KMS-11 (cell line): ENCODE measurements around the gene PRR4.

ENCODE experiments used
- H2AFZ ChIP-seq: fragments of 200-600 bp; sonication (generic); 2 replicates; pipeline ENCODE4 v1.6.1; 2016; ENCODE audit warnings: antibody characterized with exemption, mixed run types, low read depth
- H3K27ac ChIP-seq: fragments of 200-600 bp; sonication (generic); 2 replicates; pipeline ENCODE4 v1.6.1; 2016; ENCODE audit warnings: mild to moderate bottlenecking, mixed run types
- H3K27me3 ChIP-seq: fragments of 200-600 bp; sonication (generic); 2 replicates; pipeline ENCODE4 v1.6.1; 2017; ENCODE audit warnings: mild to moderate bottlenecking, low read depth, mixed run types, moderate library complexity; ENCODE audit not compliant: insufficient read depth
- H3K36me3 ChIP-seq: fragments of 200-600 bp; sonication (generic); 2 replicates; pipeline ENCODE4 v1.6.1; 2017; ENCODE audit warnings: mild to moderate bottlenecking, mixed run types; ENCODE audit not compliant: insufficient read depth
- H3K4me1 ChIP-seq: fragments of 200-600 bp; sonication (generic); 2 replicates; pipeline ENCODE4 v1.6.1; 2016; ENCODE audit warnings: mild to moderate bottlenecking, low read depth, mixed run types; ENCODE audit not compliant: poor library complexity, severe bottlenecking
- H3K4me2 ChIP-seq: fragments of 200-600 bp; sonication (generic); 2 replicates; pipeline ENCODE4 v1.7.0; 2016; ENCODE audit warnings: mild to moderate bottlenecking, mixed run types
- H3K4me3 ChIP-seq: fragments of 200-600 bp; sonication (generic); IDR thresholded peaks from 2 replicates; pipeline ENCODE4 v1.6.1; 2017; ENCODE audit warnings: low read depth, low read length, mixed read lengths; ENCODE audit not compliant: insufficient read depth
- H3K79me2 ChIP-seq: fragments of 200-600 bp; sonication (generic); 2 replicates; pipeline ENCODE4 v1.6.1; 2016; ENCODE audit warnings: low read depth, mixed run types; ENCODE audit not compliant: insufficient read depth
- H3K9ac ChIP-seq: fragments of 200-600 bp; sonication (generic); 2 replicates; pipeline ENCODE4 v1.6.1; 2016; ENCODE audit warnings: mild to moderate bottlenecking, mixed run types
- H4K20me1 ChIP-seq: fragments of 200-600 bp; sonication (generic); 2 replicates; pipeline ENCODE4 v1.6.1; 2016; ENCODE audit warnings: mild to moderate bottlenecking, mixed run types; ENCODE audit not compliant: insufficient read depth
- TF ChIP-seq, protein P1 (sequence below): fragments of 200-600 bp; sonication (generic); conservative IDR thresholded peaks from 2 replicates; pipeline ENCODE4 v1.6.1; 2017; ENCODE audit warnings: low read depth, mild to moderate bottlenecking, antibody characterized with exemption, low read length, moderate library complexity, mixed read lengths

Gene PRR4

DNA sequence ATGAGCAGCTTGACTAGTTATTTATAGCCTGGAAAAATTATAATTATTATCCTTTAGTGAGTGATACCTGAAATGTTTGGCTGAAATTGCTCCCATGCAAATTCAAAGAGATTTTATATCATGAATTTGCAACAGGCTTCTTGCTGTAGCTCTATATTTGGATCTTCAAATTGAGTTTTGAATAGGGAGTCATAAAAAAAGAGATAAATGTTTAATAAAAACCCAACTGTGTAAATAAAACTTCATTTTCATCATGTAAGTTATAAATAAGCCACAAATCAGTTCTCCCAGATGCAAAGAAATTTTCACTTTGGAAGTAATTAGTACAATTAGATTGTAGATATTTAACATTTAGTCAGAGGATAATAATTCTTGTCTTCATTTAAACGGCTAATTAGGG is 42.1 kb downstream of the PRR4 start, which contains the start of gene TAS2R8:
Gene TAS2R8, minus strand, starts transcription at position 101 of the 400 bp plus-strand sequence. CDS start 306 bp downstream, outside the sequence.
- TF ChIP-seq, protein P1, sequence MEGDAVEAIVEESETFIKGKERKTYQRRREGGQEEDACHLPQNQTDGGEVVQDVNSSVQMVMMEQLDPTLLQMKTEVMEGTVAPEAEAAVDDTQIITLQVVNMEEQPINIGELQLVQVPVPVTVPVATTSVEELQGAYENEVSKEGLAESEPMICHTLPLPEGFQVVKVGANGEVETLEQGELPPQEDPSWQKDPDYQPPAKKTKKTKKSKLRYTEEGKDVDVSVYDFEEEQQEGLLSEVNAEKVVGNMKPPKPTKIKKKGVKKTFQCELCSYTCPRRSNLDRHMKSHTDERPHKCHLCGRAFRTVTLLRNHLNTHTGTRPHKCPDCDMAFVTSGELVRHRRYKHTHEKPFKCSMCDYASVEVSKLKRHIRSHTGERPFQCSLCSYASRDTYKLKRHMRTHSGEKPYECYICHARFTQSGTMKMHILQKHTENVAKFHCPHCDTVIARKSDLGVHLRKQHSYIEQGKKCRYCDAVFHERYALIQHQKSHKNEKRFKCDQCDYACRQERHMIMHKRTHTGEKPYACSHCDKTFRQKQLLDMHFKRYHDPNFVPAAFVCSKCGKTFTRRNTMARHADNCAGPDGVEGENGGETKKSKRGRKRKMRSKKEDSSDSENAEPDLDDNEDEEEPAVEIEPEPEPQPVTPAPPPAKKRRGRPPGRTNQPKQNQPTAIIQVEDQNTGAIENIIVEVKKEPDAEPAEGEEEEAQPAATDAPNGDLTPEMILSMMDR: no peak
- Histone ChIP-seq H2AFZ (no peak within 1 kb of the TSS), H3K4me2 (no peak within 1 kb of the TSS), H3K36me3 (no peaks in the 10 kb centered on the region), H3K4me3 (no peak within 1 kb of the TSS), H3K79me2 (no peaks in the 10 kb centered on the region), H4K20me1 (no peaks in the 10 kb centered on the region), H3K9ac (no peak within 1 kb of the TSS), H3K27ac (no peak within 1 kb of the TSS), H3K4me1 (no peaks in the 10 kb centered on the region), H3K27me3 (no peaks in the 10 kb centered on the region)

DNA sequence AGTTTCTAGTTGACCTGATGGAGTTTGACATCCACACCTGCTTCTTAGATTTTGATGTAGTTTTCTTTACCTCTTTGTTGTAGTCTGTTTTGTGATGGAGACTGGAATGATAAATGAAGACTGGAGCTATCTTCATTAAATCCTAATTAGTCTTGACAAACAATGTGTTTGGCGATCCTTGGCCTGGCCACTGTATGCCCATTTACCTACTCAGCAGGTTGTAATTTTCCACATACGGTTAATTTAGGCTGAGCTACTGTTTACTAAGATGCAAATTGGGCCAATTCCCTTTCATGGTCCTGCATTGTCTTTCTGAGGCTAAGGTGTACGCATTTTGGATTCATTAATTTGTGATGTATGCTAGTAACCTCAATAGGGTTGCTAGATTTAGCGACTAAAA is 46.7 kb downstream of the PRR4 start, which contains the start of gene TAS2R7:
Gene TAS2R7, minus strand, starts transcription at position 41 of the 400 bp plus-strand sequence. CDS start 57 bp downstream, outside the sequence.
- H2AFZ ChIP-seq: no peak within 1 kb of the TSS
- H3K36me3 ChIP-seq: no peaks in the 10 kb centered on the region
- TF ChIP-seq, protein P1: no peak
- H3K79me2 ChIP-seq: no peaks in the 10 kb centered on the region
- H3K9ac ChIP-seq: no peak within 1 kb of the TSS
- no peaks in the 10 kb centered on the region for H4K20me1 ChIP-seq
- no peaks in the 10 kb centered on the region for H3K27me3 ChIP-seq
- H3K4me1 ChIP-seq: no peaks in the 10 kb centered on the region
- no peak within 1 kb of the TSS for H3K27ac ChIP-seq
- no peak within 1 kb of the TSS for H3K4me2 ChIP-seq
- H3K4me3 ChIP-seq: no peak within 1 kb of the TSS

DNA sequence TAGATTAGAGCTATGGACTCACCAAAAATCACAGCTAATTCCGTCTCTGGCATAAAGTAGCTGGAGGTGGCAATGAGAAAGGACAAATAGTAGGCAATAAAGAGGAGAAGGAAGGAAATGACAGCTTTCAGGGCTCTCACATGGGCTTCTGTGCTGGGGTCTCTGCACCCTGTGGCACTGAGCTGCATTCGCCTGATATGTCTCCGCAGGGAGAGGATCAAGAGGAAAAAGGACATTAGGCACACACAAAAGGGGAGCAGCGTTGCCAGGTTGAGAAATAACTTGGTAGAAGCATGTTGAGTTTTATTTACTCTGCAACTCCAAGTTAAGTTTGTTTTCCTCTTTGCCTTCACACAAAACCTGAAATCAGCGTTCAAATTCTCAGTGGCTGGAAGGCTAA is 47.5 kb downstream of the PRR4 start:
- H2AFZ ChIP-seq: no peak overlapping the region
- H3K79me2 ChIP-seq: no peaks in the 10 kb centered on the region
- H4K20me1 ChIP-seq: no peaks in the 10 kb centered on the region
- H3K27ac ChIP-seq: no peak overlapping the region
- H3K27me3 ChIP-seq: no peaks in the 10 kb centered on the region
- TF ChIP-seq, protein P1: no peak
- H3K4me3 ChIP-seq: no peak overlapping the region
- H3K4me1 ChIP-seq: no peaks in the 10 kb centered on the region
- H3K9ac ChIP-seq: no peak overlapping the region
- no peaks in the 10 kb centered on the region for H3K36me3 ChIP-seq
- no peak overlapping the region for H3K4me2 ChIP-seq
